HCT116 (cell line): ENCODE data around the gene TPO. TPM values are rescaled to one million over a fixed set of nuclear protein-coding genes. Genes with fewer than 3 reads are reported as not detected.

Source experiments
- ATAC-seq: fragments of 200-7000 bp; cut with Tn5 transposase; 2 replicates; pipeline ENCODE4 v1.9.1; 2020; ENCODE audit warnings: mild to moderate bottlenecking, moderate library complexity
- BruUV-seq: library from RNA; stranded (reverse); fragments of 400-500 nt; replicated peaks from 2 replicates; lab custom pipeline; 2021; lab: Mats Ljungman, UMichigan
- CTCF ChIA-PET: fragments of 300-600 bp; sonication (Branson Sonifier 250); formaldehyde crosslinking; loops from one replicate; lab custom pipeline; 2021; ENCODE audit warnings: antibody characterized with exemption; lab: Charles Lee
- POLR2A ChIA-PET: fragments of 300-600, 350-600 bp; sonication (Branson Sonifier 250); formaldehyde crosslinking; loops from one replicate; lab custom pipeline; 2021; ENCODE audit warnings: antibody characterized with exemption; lab: Charles Lee
- RAD21 ChIA-PET, 2 experiments: fragments of 300-600 bp; sonication (Branson Sonifier 250); formaldehyde crosslinking; loops; one replicate each; lab custom pipeline; 2023; ENCODE audit warnings: low total read pairs in 2 of 2; ENCODE audit not compliant: uncharacterized antibody in 2 of 2, unreplicated experiment in 2 of 2, low non-redundant PET in 1 of 2; lab: Charles Lee
- DNase-seq: peaks from one replicate; pipeline ENCODE4 v3.0.0-alpha.2; 2010; ENCODE audit warnings: low read depth, low spot score
- H2AFZ ChIP-seq: fragments of 200-600 bp; shearing (Covaris generic), sonication (generic); 2 replicates; pipeline ENCODE4 v1.6.1; 2017; ENCODE audit warnings: low read depth, mixed run types, mixed read lengths, antibody characterized with exemption, low read length; ENCODE audit not compliant: poor library complexity, severe bottlenecking
- H3K27ac ChIP-seq: 2 replicates; pipeline ENCODE4 v1.5.1; 2012; ENCODE audit warnings: low read depth, low read length
- H3K27me3 ChIP-seq: fragments of 200-600 bp; sonication (generic); 2 replicates; pipeline ENCODE4 v1.6.1; 2016; ENCODE audit warnings: mixed run types, low read length, mixed read lengths; ENCODE audit not compliant: insufficient read depth
- H3K36me3 ChIP-seq, 2 experiments: fragments of 200-500 bp in 1 of 2; fragments of 200-600 bp in 1 of 2; sonication (Bioruptor generic) in 1 of 2; sonication (generic) in 1 of 2; 2 replicates each; pipeline versions ENCODE4 v1.5.1 to v1.6.1; 2014 to 2016; ENCODE audit warnings: low read length in 2 of 2, inconsistent platforms in 1 of 2, mixed read lengths in 1 of 2, mixed run types in 1 of 2; ENCODE audit not compliant: insufficient read depth in 2 of 2, control insufficient read depth in 1 of 2
- H3K4me1 ChIP-seq, 2 experiments: fragments of 200-600 bp in 1 of 2; sonication (generic) in 1 of 2; 2 replicates each; pipeline versions ENCODE4 v1.5.1 to v1.6.1; 2012 to 2017; ENCODE audit warnings: low read length in 2 of 2, inconsistent platforms in 1 of 2, mild to moderate bottlenecking in 1 of 2, mixed read lengths in 1 of 2, mixed run types in 1 of 2, moderate library complexity in 1 of 2; ENCODE audit not compliant: insufficient read depth in 2 of 2, control insufficient read depth in 1 of 2
- H3K4me2 ChIP-seq: fragments of 200-600 bp; sonication (generic); 2 replicates; pipeline ENCODE4 v1.6.1; 2017; ENCODE audit warnings: mixed run types, low read length, mixed read lengths
- H3K4me3 ChIP-seq, 2 experiments: fragments of 200-600 bp in 1 of 2; sonication (generic) in 1 of 2; replicated peaks in 1 of 2; 2 replicates each; pipeline ENCODE4 v1.5.1; 2011 to 2016; ENCODE audit warnings: low read length in 2 of 2, control low read depth in 1 of 2, low read depth in 1 of 2, mild to moderate bottlenecking in 1 of 2, mixed read lengths in 1 of 2, mixed run types in 1 of 2
- H3K79me2 ChIP-seq: fragments of 200-600 bp; sonication (generic); 2 replicates; pipeline ENCODE4 v1.6.1; 2017; ENCODE audit warnings: mild to moderate bottlenecking, mixed run types, low read length, moderate library complexity, mixed read lengths; ENCODE audit not compliant: insufficient read depth
- H3K9ac ChIP-seq: fragments of 200-600 bp; sonication (generic); 2 replicates; pipeline ENCODE4 v1.6.1; 2016; ENCODE audit warnings: low read length, mixed read lengths
- H3K9me2 ChIP-seq: fragments of 200-600 bp; sonication (generic), shearing (Covaris generic); 2 replicates; pipeline ENCODE4 v1.6.1; 2017; ENCODE audit warnings: mixed run types, mild to moderate bottlenecking, moderate library complexity; ENCODE audit not compliant: insufficient read depth
- H3K9me3 ChIP-seq, 2 experiments: fragments of 200-500 bp in 1 of 2; fragments of 200-600 bp in 1 of 2; sonication (Bioruptor generic) in 1 of 2; sonication (generic) in 1 of 2; 2 replicates each; pipeline ENCODE4 v1.6.1; 2014 to 2017; ENCODE audit warnings: low read length in 2 of 2, mixed read lengths in 2 of 2, inconsistent platforms in 1 of 2, low read depth in 1 of 2, mild to moderate bottlenecking in 1 of 2, mixed run types in 1 of 2, moderate library complexity in 1 of 2; ENCODE audit not compliant: control insufficient read depth in 1 of 2, insufficient read depth in 1 of 2
- H4K20me1 ChIP-seq: fragments of 200-600 bp; sonication (generic), shearing (Covaris generic); 2 replicates; pipeline ENCODE4 v1.6.1; 2017; ENCODE audit warnings: mixed run types, mild to moderate bottlenecking, moderate library complexity; ENCODE audit not compliant: insufficient read depth
- EZH2 ChIP-seq: fragments of 200-600 bp; sonication (generic); IDR thresholded peaks from 2 replicates; pipeline ENCODE4 v1.6.1; 2017; ENCODE audit warnings: antibody characterized with exemption, mixed run types
- EZH2phosphoT487 ChIP-seq: fragments of 200-600 bp; IDR thresholded peaks from 2 replicates; pipeline ENCODE4 v1.6.1; 2018; ENCODE audit warnings: antibody characterized with exemption, borderline replicate concordance
- SP1 ChIP-seq: IDR thresholded peaks from 2 replicates; pipeline ENCODE4 v1.6.1; 2012; ENCODE audit warnings: low read depth
- intact Hi-C: fragments of 100-400 bp; cut with micrococcal nuclease; formaldehyde crosslinking; loops from 2 replicates; pipeline ENCODE4 v1.10.0; 2022
- total RNA-seq: library from RNA; stranded (reverse); gene quantifications from one replicate; pipeline ENCODE4 v1.2.1, GENCODE V29; 2021; ENCODE audit not compliant: unreplicated experiment

Gene TPO
- total RNA-seq, 1 experiment from 2014 or later, result not detected

DNA sequence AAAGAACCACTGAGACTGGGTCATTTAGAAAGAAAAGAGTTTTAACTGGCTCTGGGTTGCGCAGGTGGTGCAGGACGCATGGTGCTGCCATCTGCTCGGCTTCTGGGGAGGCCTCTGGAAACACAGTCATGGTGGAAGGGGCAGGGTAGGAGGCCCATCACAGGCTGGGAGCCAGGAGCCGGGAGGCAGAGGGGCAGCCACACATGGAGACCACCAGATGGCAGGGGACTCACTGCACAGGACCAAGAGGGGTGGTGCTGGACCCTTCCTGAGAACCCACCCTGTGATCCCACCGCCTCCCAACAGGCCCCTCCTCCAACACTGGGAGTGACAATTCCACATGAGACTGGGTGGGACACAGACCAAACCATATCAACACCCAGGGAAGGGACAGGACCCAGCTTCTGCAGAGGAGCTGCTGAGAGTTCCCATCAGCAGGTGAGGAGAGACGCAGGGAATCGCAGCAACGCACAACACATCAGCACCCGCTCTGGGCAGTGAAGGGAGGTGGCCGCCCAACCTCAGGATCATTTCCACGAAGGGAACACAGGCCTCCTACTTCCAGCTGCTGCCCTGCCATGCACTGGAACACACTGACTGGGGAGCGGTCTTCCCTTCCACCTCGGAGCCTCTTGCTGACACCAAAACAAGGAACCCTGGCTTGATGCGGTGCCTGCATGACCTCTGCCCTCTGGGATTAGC is 130.7 kb downstream of the TPO start:
- Histone ChIP-seq H3K36me3 (no peaks in the 10 kb centered on the region), H3K9me3 (no peaks in the 10 kb centered on the region), H3K9ac (no peak overlapping the region), H3K4me2 (no peak overlapping the region), H3K27ac (no peak overlapping the region), H3K4me1 (no peaks in the 10 kb centered on the region), H3K27me3 (no peaks in the 10 kb centered on the region), H3K9me2 (no peaks in the 10 kb centered on the region), H3K4me3 (no peak overlapping the region), H2AFZ (no peak overlapping the region), H4K20me1 (no peaks in the 10 kb centered on the region), H3K79me2 (no peaks in the 10 kb centered on the region)
- RAD21 ChIA-PET, result no interaction called here
- TF ChIP-seq SP1, result no peak
- DNase-seq, result no peak
- intact Hi-C loops, result no loop called here
- POLR2A ChIA-PET, result no interaction called here
- ATAC-seq, result no peak
- BruUV-seq, result no TSS peak
- CTCF ChIA-PET, result interaction anchor here (1.6 to 1.9 kb wide), 2 partner anchors 590 to 1014 kb away, joined by 4 to 7 read pairs; no protein-coding TSS in a partner anchor

DNA sequence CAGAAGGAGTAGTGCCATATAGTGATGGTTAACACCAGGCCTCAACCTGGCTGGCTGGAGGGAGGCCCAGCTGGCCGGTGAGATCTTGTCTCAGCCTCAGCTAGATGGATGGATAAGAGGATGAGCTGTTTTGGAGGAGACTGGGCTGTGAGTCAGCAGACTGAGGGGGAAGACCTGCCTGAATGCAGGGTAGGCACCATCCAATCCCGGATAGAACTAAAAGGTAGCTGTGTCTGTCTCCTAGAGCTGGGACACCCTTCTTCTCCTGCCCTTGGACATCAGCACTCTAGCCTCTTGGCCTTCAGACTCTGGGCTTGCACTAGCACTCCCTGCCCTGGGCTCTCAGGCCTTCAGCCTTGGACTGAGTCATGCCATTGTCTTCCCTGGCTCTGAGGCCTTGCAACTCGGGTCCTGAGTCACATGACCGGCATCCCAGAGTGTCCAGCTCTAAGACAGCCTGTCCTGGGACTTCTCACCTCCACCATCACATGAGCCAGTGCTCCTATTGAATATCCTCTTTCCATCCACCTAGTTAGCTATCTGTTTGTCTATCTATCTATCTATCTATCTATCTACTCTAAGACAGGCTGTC is 131.3 kb downstream of the TPO start:
- H3K27me3 ChIP-seq, result no peaks in the 10 kb centered on the region
- no peak for DNase-seq
- H3K4me3 ChIP-seq, result no peak overlapping the region
- no peak overlapping the region for H2AFZ ChIP-seq
- ChIA-PET POLR2A (no interaction called here), RAD21 (no interaction called here), CTCF (interaction anchor here (1.6 to 1.9 kb wide), 3 partner anchors 590 to 1015 kb away, joined by 4 to 7 read pairs (median 4); no protein-coding TSS in a partner anchor)
- no peak overlapping the region for H3K9ac ChIP-seq
- H3K9me2 ChIP-seq, result no peaks in the 10 kb centered on the region
- H3K4me1 ChIP-seq, result no peaks in the 10 kb centered on the region
- BruUV-seq, result no TSS peak
- no peak overlapping the region for H3K4me2 ChIP-seq
- no peaks in the 10 kb centered on the region for H4K20me1 ChIP-seq
- no peak overlapping the region for H3K27ac ChIP-seq
- H3K9me3 ChIP-seq, result no peaks in the 10 kb centered on the region
- no peaks in the 10 kb centered on the region for H3K36me3 ChIP-seq
- no peak for TF ChIP-seq EZH2
- no peak for TF ChIP-seq EZH2phosphoT487
- no peaks in the 10 kb centered on the region for H3K79me2 ChIP-seq
- intact Hi-C loops, result loop anchor here (5.0 kb wide), 1 partner anchor 402 kb away; no protein-coding TSS in a partner anchor
- no peak for ATAC-seq
